HFFc6 (cell line): Measurements from ENCODE around the gene KRT39. TPM values are rescaled to one million over a fixed set of nuclear protein-coding genes. Genes with fewer than 3 reads are reported as not detected.

Experiments used
- DNase-seq: peaks from one replicate; pipeline ENCODE4 v3.0.0-alpha.2; 2018
- H3K27ac Mint-ChIP-seq: 2 replicates; pipeline ENCODE4 v1.8.0; 2020; ENCODE audit warnings: mild to moderate bottlenecking, mixed read lengths
- H3K27me3 Mint-ChIP-seq: 2 replicates; pipeline ENCODE4 v1.8.0; 2021; ENCODE audit warnings: mild to moderate bottlenecking, moderate library complexity, mixed read lengths; ENCODE audit not compliant: insufficient read depth
- H3K36me3 Mint-ChIP-seq: 2 replicates; pipeline ENCODE4 v1.8.0; 2021; ENCODE audit warnings: low read depth, mixed read lengths
- H3K4me1 Mint-ChIP-seq: 2 replicates; pipeline ENCODE4 v1.8.0; 2020; ENCODE audit warnings: low read depth, mixed read lengths
- H3K4me3 Mint-ChIP-seq: 2 replicates; pipeline ENCODE4 v1.8.0; 2020; ENCODE audit warnings: mild to moderate bottlenecking, moderate library complexity, mixed read lengths
- H3K9me3 Mint-ChIP-seq: 2 replicates; pipeline ENCODE4 v1.8.0; 2020; ENCODE audit warnings: mild to moderate bottlenecking, mixed read lengths
- CTCF ChIP-seq: fragments of 200-600 bp; sonication (generic); IDR thresholded peaks from 2 replicates; pipeline ENCODE4 v1.5.0; 2021; ENCODE audit warnings: antibody characterized with exemption, mild to moderate bottlenecking
- total RNA-seq, 6 experiments: library from RNA; stranded (reverse); fragmentation: NEBNext Ultra II Directional; extraction: Animal tissue kit (Norgen Biotek cat#: 25700); gene quantifications; 2 replicates in 1 of 6; 3 replicates in 5 of 6; pipeline ENCODE4 v1.2.3, GENCODE V29; 2021

The KRT39 gene
- total RNA-seq, 6 experiments from 2014 or later, result not detected

- Mint-ChIP-seq H3K4me3 (no peak within 1 kb of the TSS), H3K9me3 (no peaks in the 10 kb centered on the region), H3K27me3 (no peaks in the 10 kb centered on the region; the same call in none of the 2 replicates), H3K4me1 (peaks cover 13% of the 10 kb centered on the region), H3K27ac (no peak within 1 kb of the TSS), H3K36me3 (no peaks in the 10 kb centered on the region)
- TF ChIP-seq CTCF, result no peak
- DNase-seq, result no peak
Observed at GRCh38 chr17:40993839-40994238, 27.1 kb upstream of the KRT39 start, which contains the start of gene KRTAP3-3. KRTAP3-3 (minus strand) TSS chr17:40994164; CDS start chr17:40994097, 67 bp downstream.

- Mint-ChIP-seq H3K4me1 (peaks cover 13% of the 10 kb centered on the region), H3K27ac (no peak overlapping the region), H3K27me3 (no peaks in the 10 kb centered on the region; the same call in none of the 2 replicates), H3K4me3 (no peak overlapping the region), H3K9me3 (no peaks in the 10 kb centered on the region), H3K36me3 (no peaks in the 10 kb centered on the region)
- DNase-seq, result no peak
- TF ChIP-seq CTCF, result no peak
Observed at GRCh38 chr17:40993084-40993483, 26.3 kb upstream of the KRT39 start.

- Mint-ChIP-seq H3K36me3 (no peaks in the 10 kb centered on the region), H3K4me3 (no peak overlapping the region)
- TF ChIP-seq CTCF, result no peak
Observed at GRCh38 chr17:40992666-40993065, 25.9 kb upstream of the KRT39 start.

GRCh38 chr17:40986920-40987319 lies 20.2 kb upstream of the KRT39 start:
- no peak overlapping the region for H3K4me3 Mint-ChIP-seq
- no peaks in the 10 kb centered on the region for H3K27me3 Mint-ChIP-seq
- H3K27ac Mint-ChIP-seq, result no peak overlapping the region
- H3K9me3 Mint-ChIP-seq, result no peaks in the 10 kb centered on the region
- H3K4me1 Mint-ChIP-seq, result 0 out of 2 replicates have a peak, but pooled peaks cover 9% of the 10 kb centered on the region
- no peak for DNase-seq
- TF ChIP-seq CTCF, result no peak
- no peaks in the 10 kb centered on the region for H3K36me3 Mint-ChIP-seq

More at GRCh38 chr17:40992666-40993065, 25.9 kb upstream of the KRT39 start:
- Mint-ChIP-seq H3K9me3 (no peaks in the 10 kb centered on the region), H3K27ac (no peak overlapping the region), H3K27me3 (no peaks in the 10 kb centered on the region; the same call in none of the 2 replicates), H3K4me1 (peaks cover 12% of the 10 kb centered on the region)
- DNase-seq, result no peak

GRCh38 chr17:40984226-40984625 lies 17.5 kb upstream of the KRT39 start, which contains the start of gene KRT40:
KRT40 (minus strand) TSS chr17:40984326; CDS start chr17:40984273, 53 bp downstream.
- Mint-ChIP-seq H3K27me3 (no peaks in the 10 kb centered on the region), H3K27ac (no peak within 1 kb of the TSS), H3K4me3 (no peak within 1 kb of the TSS), H3K9me3 (no peaks in the 10 kb centered on the region), H3K4me1 (0 out of 2 replicates have a peak, but pooled peaks cover 9% of the 10 kb centered on the region), H3K36me3 (no peaks in the 10 kb centered on the region)
- no peak for TF ChIP-seq CTCF
- DNase-seq, result no peak
